ENCODE data around the gene EPHA3. TPM values are rescaled to one million over a fixed set of nuclear protein-coding genes. Genes with fewer than 3 reads are reported as not detected.

EPHA3 gene
- total RNA-seq, 2 donors from 2014 or later: 1.0 to 1.8 TPM

DNA sequence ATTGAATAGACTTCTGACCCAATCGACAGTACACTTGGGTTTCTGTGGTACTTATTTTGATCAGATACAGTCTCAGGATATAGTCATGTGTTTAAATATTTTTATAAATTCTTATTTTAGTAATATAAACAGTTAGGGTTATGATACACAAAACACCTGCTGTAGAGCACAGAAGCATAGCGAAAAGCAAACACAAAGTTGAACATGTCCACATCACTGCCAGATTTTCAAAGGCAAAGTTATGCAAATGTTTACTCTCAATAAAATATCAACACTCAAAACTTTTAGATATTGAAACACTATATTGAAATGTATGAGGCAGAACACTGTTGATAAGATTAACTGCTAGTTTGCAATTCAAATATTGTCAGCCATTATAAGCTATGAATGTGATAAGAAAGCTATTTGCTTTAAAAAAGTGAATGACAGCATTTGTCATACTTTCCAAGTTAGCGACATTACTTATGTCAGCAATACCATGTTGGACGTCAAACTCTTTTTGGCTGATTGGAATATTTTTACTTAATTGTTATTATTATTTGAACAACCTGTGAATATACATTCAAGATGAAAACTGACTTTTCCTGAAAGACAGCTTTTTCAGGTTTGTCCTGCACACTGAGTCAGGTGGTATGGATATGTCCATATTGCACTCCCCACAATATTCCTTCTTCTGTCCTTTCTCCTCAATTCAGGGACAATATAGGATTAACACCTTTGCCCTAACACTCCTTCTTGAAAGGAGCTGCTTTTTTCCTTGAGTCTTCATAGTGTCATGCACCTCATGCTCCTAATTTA lies 367.1 kb downstream of the EPHA3 start:
- intact Hi-C loops (cut with DNase I, micrococcal nuclease): no loop called here
- ATAC-seq: no peak
- no peak for DNase-seq

DNA sequence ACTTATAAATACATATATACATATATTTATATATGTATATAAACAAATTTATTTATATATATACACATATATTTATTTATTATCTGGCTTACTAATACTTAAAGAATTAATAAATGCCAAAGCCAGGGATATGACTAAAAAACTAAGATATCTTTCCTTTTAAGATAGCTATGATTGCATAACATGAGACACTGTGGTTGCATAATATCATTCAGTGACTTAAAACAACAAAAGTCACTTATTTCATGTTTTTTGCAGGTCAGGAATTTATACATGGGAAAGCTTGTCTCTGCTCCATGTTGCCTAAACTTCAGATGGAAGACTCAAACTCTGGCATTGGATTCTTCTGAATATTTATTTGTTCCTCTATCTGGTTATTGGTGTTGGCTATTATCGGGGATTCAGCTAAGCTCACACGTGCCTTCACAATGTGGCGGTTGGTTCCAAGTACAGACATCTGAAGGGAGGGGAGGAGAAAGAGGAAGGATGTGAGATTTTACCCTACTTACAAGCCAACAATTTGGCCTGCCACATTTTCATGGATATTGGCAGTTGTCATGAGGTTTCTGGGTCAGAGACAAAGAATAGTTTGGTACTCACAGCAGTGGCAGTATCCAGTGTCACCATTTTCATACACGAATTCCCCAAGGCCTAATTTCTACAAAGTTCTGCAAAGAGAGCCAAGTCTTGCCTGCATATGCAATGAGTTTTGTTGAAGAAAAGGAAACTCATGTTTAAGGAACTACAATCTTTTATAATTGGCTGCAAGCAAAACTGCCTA lies 381.6 kb downstream of the EPHA3 start:
- ATAC-seq: no peak
- no peak for DNase-seq

DNA sequence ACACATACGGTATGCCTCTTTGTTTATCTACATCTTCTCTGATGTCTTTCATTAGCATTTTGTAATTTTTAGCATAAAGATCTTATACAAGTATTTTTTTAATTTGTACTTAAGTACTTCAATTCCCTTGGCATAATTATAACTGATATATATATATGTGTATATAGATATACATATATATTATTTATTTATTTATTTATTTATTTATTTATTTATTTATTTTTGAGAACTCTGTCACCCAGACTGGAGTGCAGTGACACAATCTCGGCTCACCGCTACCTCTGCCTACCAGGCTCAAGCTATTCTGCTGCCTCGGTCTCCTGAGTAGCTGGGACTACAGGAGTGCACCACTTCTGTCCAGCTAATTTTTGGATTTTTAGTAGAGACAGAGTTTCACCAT lies 382.7 kb downstream of the EPHA3 start:
- ATAC-seq: no peak
- intact Hi-C loops (cut with DNase I, micrococcal nuclease): no loop called here
- DNase-seq: no peak

More for the DNA sequence above, 381.6 kb downstream of the EPHA3 start:
- intact Hi-C loops (cut with DNase I, micrococcal nuclease): no loop called here

DNA sequence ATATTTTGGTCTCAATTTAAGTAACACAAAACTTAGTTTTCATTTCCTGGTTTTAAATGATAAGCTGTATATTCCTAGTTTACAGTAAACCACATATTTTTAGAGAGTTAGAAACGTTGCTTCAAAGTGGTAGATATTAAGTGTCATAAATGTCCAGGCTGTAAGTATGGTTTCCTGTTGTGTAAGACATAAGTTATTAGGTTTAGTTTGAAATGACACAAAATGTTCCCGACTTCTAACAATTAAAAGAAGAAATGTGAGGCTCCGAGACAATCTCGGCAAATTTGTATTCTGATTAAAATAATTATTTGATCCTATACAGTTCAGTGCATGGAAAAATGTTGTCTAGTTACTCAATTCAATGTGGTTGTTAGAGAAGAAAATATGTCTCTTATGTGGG lies 387.3 kb downstream of the EPHA3 start:
- ATAC-seq: no peak
- intact Hi-C loops (cut with DNase I, micrococcal nuclease): no loop called here

DNA sequence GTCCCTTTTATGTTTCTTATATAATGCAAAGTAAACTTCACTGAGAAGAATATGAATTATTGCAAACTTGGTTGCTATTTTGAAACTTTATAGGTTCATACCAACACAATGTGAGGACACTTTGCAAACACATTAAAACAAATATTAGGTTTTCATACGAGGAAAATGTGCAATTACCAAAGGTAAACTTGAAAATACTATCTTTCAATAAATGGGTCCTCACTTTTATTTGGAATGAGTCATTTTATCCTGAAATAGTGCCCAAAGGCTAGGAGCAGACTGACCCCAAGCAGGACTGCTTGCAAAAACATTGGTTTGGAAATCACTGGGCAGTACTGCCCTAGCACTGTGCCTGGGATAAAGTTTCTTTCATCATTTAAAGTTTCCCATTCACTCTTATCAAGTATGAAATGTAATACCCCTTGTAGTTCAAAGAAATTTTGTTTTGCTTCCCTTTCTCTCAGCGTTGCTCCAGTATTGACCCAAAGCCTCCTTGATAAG lies 396.5 kb downstream of the EPHA3 start:
- ATAC-seq (no peak), DNase-seq (no peak)
- intact Hi-C loops (cut with DNase I, micrococcal nuclease): no loop called here

More for the DNA sequence above, 387.3 kb downstream of the EPHA3 start:
- no peak for DNase-seq

DNA sequence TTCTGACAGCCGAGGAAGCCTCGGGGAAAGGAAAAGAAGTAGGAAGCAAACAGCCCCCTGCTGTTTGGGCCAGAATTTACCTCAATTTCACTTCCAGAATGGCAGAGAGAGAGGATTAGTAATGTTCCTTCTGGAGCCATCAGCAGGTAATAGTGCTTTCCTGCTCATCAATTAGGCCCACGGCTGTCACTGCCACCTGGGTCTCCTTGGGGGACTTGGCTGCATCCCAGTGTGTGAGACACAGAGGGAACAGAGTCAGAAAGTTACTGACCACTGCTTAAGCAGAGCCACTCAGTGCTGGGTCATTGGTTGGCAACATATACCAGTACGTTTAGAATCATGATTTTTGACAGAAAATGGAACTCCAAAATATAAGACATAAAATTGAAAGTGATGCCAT lies 397.0 kb downstream of the EPHA3 start:
- ATAC-seq (no peak), DNase-seq (no peak)
- intact Hi-C loops (cut with DNase I, micrococcal nuclease): no loop called here

DNA sequence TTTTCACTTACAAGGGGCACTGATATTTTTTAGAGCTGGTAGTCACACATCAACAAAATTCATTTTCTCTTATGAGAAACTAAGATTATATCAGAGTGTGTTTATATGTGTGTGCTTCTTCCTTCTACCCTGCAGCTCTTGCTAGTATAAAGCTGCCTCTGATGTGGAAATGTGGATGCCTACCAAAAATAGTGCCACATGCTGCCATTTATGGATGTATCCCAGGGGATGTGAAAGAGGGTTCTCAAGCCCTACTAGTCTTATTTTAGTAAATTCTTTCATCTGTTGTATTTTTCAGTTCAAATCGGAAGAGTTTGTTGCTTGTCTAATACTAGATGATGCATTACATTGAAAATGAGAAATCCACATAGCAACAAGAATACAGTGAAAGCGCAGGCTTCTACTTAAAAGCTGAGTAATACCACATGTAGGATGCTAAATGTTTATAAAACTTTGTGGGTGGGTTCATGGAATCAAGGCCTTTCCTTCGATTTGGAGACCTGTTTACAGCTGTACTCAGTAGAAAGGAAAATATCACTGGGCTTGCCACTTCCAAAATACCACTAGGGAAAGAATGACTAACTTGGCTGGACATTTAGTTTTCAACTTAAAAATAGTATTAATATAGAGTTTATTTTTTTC lies 399.2 kb downstream of the EPHA3 start:
- DNase-seq (no peak), ATAC-seq (no peak)
- intact Hi-C loops (cut with DNase I, micrococcal nuclease): no loop called here

DNA sequence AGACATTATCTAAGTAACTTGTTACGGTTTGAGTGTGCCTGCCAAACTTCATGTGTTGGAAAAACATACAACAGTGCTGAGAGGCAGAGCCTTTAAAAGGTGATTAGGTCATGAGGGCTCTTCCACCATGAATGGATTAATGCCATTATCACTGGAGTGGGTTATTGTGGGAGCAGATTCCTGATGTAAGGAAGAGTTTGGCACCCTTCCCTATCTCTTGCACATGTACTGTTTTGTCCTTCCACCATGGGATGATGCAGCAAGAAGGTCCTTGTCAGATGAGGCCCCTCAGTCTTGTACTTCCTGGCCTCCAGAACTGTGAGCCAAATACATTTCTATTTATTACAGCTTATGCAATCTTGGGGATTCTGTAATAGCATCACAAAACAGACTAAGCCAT lies 413.9 kb downstream of the EPHA3 start:
- DNase-seq: no peak
- no peak for ATAC-seq
- intact Hi-C loops (cut with DNase I, micrococcal nuclease): no loop called here

DNA sequence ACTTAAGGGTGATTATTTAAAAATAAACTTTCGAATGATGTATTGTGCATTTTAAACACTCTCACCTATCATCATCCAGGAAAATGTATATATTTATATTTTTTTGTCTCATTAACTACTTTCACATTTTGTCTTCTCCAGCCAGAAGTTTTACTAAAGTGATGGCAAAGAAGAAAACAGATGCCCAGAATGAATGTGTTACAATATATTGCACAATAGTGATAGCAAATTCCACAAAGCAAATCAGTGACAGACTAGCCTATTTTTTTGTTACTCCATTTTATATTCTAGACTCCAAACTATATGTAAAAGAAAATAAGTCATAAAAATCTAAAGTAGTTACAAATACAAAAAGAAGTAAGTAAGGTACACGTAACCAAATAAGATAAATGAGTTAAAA lies 414.7 kb downstream of the EPHA3 start:
- intact Hi-C loops (cut with DNase I, micrococcal nuclease): no loop called here
- DNase-seq (no peak), ATAC-seq (no peak)

DNA sequence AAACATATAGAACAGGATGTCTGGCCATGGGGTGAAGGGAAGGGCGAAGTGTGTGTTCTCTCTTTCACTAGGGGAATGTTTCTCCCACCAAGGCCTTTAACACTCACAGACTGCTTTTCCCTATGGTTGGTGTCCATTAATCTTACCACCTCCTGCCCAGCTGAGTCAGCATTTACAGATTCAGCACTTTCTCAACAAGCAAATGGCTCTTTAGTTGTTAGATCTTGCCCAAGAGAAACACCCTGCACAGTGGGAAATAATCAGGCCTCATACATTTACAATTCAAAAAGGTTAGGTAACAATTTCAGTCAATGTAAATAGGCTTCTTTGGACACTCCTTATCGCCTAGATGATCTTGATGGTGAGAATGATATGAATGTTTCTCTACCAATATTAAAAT lies 418.2 kb downstream of the EPHA3 start:
- ATAC-seq (no peak), DNase-seq (no peak)
- intact Hi-C loops (cut with DNase I, micrococcal nuclease): no loop called here

DNA sequence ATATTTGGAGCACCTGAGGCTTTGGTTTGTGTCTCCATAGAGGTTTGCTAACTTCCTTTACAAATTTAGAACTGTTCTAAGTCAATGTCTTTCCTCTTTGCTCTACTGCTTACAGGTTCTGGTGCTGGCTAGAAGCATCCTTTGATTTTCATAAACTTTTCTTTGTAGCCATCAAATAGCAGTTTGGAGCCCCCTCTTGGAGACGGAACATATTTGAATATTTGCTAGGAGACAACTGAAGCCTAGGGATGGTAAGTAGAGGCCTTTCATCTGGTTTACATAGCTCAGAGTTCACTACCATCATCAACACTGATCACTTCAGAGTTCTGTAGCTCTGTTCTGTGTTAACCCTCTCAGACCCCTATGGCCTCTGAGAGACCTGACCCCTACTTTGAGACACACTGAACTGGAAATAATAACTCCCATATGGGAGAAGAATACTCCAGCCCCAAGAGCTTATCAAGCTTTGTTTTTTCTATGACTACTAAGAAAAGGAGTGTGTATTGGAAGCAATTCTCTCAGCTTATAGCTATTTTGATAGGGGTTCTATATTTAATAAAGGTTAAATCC lies 420.4 kb downstream of the EPHA3 start:
- ATAC-seq (no peak), DNase-seq (no peak)
- intact Hi-C loops (cut with DNase I, micrococcal nuclease): no loop called here
